Measurements from ENCODE around the gene RASSF3.
"Not testable (repeated sequence)": the region's sequence is repeated elsewhere in the genome, so short reads cannot be mapped to it uniquely, and the experiment has no call there.

The RASSF3 gene

DNA sequence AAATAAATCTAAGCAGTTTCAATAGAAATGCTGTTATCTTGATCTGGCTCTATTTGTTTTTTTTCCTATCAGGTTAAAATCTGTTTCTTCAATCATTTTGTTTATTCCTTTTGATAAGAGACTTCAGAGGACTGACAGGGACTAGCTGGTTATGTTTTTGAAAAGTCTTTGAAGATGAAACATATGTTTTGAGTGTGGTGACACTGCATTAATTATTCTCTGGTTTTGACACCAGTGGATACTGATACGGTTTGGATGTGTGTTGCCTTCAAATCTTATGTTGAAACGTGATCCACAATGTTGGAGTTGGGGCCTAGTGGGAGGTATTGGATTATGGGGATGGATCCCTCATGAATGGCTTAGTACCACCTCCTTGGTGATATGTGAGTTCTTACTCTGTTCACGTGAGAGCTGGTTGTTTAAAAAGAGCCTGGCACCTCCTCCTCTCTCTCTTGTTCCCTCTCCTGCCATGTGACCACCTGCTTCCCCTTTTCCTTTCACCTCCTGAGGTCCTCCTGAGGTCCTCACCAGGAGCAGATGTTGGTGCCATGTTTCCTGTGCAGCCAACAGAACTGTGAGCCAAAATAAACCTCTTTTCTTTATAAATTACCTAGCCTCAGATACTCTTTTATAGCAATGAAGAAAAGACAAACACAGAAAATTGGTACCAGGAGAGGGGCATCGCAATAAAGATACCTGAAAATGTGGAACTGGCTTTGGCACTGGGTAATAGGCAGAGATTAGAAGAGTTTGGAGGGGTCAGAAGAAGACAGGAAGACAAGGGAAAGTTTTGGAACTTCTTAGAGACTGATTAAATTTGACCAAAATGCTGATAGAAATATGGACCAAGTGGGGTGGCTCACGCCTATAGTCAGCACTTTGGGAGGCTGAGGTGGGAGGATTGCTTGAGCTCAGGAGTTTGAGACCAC, 23.0 kb downstream of the RASSF3 start:
- no peak for DNase-seq (ENCODE audit: low read depth)

DNA sequence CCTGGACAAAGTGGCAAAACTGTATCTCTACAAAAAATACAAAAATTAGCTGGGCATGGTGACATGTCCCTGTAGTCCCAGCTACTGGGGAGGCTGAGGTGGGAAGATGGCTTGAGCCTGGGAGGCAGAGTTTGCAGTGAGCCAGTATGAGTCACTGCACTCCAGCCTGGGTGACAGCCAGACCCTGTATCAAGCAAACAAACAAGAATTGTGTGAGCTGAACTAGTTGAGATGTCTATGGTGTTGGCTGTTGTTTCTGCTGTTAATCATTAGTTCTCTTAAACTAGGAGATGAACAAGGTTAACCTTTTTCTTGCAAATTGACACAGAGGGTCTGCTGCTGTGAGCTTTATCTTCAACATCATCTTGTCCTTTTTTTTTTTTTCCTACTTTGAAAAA, 23.6 kb downstream of the RASSF3 start:
- DNase-seq (ENCODE audit: low read depth) = no peak

DNA sequence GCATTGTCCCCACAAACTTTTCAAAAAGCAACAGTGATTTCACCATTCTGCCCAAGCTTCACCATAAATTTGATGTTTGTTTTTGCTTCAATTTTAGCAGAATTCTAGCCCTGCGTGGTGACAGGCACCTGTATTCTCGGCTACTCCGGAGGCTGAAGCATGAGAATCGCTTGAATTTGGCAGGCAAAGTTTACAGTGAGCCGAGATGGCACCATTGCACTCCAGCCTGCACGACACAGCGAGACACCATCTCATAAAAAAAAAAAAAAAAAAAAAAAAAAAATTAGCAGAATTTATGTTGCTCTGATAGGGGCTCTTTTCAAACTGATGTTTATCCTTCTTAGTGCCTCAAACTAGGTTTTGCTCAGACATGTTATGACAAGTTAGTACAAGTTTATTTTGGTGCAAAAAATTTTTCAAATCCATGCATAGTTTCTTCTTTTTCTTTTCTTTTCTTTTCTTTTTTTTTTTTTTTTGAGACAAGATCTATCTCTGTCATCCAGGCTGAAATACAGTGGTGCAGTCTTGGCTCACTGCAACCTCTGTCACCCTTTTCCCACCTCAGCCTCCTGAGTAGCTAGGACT, 24.3 kb downstream of the RASSF3 start:
- no peak for DNase-seq (ENCODE audit: low read depth)

DNA sequence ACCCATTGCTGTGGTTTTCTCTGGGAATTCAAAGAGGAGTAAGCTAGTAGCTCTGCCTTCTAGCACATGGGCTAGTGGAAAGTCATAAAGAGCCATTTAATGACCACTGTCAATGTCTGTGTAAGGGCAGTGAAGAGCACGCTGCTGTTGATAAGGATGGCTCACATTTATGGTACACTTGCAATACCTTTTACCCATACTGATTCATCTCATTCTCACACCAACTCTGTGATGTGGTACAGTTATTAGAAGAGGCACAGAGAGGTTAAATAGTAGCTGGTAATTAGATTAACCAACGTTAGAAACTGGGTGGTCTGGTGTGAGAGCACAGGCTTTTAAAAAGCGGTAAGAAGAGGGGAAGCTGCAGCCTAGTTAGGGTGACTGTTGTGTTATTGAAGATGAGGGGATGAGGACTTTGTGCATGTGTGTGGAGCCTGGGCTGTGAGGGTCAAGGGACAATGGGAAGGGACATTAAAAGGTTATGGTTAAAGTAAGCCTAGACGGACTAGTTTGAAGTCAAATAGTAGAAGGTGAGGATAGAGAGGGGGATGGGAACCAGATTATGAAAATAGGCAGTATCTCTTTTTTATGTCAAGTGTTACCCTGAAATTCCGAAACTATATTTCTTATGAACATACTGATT, 25.2 kb downstream of the RASSF3 start:
- DNase-seq (ENCODE audit: low read depth) = no peak

DNA sequence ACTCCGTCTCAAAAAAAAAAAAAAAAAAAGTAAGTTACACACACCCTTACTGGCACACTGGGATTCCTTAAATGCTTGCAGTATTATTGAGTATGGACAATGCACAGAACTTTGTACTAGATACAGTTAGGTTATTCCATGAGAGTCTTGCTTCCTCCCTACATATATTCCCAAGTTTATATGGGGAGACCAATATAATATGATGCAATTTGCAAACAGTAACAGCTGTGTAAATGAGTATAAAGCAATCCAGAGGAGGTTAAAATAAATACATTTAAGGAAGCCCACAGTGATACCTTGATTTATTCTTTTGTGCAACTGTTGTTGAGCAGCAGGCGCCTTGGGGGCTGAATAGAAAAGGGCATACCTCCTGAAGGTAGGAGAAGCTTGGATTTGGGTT, 26.6 kb downstream of the RASSF3 start:
- no peak for DNase-seq (ENCODE audit: low read depth)

DNA sequence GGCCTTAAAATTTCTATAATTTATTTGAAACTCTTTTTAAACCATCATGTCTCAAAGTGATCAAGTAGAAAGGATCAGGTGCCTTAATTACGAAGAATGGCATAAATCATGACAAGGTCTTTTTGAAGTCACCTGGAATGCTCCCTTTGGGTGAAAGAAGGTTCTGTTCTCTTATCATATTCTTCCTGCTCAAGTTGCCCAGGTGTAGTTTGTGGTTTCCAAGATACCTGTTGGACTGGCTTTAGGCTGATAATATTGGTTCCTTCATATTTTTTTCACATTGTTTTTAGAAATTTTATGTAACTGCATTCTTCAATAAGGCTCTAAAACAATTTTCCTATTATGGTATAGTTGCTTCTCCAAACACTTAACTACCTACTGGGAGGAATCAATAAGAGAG, 29.2 kb downstream of the RASSF3 start:
- no peak for DNase-seq (ENCODE audit: low read depth)

DNA sequence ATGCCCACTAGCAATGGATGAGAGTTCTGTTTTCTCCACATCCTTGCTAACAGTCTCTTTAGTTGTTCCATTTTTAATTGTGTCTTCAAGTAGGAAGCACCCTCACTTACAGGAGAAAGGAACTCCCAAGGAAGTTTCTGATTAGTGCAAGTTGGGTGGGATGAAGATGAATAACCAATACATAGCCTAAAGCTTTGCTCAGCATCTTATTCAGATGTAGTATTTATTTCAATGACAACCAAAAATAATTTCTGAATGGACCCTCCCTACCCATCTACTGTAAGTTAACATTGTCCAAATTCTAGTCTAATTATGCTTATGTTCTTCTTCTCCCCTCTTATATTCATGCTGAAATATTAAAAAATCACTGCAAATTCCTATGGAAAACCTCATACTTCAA, 36.0 kb downstream of the RASSF3 start:
- no peak for DNase-seq (ENCODE audit: low read depth)

DNA sequence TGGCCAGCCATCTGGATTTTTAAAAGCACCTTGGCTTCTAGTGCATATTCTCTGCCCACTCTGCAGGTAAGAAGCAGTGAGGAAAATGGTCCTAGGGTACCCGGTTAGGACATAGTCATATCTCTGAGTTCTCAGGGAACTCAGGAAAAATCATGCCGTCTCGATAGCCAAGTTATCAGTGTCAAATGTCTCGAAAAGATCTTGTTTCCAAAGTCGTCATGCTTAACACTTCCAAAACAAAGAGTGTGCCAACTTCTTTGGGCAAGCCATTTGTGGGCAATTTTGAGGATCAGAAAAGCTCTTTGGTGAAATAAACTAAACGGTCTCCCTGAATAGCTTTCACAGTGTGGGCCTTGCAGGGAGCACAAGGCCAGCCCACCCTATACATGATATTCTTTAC, 39.2 kb downstream of the RASSF3 start:
- no peak for DNase-seq (ENCODE audit: low read depth)

DNA sequence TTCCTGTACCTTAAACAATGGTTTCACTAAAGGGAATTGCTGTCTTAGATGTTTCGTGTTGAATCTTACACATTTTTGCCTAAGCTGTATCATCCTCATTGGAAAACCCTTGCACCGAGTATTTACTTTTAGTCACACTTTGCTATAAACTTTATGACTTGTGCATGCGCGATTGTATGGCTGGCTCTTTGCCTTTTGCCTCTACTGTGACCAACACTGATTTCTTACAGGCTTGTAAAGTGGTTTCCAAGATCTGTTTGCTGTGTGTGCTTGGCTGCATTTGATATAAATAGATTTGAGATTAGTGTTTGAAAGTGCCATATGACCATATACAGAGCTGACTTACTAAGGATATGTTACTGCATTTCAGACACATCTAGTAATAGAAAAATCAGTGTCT, 40.5 kb downstream of the RASSF3 start:
- DNase-seq (ENCODE audit: low read depth) = no peak

DNA sequence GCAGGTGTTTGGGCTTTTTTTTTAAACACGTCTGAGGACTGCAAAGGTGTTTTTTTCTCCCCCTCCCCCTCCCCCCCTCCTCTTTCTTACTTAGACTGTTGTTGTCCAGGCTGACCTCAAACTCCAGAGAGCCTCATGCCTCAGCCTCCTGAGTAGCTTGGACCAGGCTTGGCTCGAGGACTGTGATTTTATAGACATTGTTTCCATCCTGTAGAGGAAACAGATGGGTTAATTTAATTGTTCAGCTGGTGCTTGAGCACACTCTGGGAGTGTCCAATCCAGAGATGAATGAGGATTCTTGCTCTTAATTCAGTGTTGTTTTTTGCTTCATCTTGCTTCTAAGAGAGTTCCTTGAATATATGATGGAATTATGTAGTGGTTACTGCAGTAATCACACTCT, 42.1 kb downstream of the RASSF3 start:
- DNase-seq (ENCODE audit: low read depth) = no peak

DNA sequence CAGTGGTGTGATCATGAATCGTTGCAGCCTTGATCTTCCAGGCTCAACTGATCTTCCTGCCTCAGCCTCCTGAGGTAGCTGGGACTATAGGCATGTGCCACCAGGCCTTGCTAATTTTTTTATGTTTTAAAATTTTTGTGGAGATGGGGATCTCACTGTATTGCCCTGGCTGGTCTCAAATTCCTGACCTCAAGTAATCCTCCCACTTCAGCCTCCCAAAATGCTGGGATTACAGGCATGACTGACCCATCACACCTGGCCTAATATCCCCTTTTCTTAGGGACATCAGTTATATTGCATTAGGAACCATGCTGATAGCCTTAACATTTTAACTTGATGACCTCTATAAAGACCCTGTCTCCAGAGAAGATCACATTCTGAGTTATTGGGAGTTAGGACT, 42.8 kb downstream of the RASSF3 start:
- DNase-seq (ENCODE audit: low read depth) = no peak

DNA sequence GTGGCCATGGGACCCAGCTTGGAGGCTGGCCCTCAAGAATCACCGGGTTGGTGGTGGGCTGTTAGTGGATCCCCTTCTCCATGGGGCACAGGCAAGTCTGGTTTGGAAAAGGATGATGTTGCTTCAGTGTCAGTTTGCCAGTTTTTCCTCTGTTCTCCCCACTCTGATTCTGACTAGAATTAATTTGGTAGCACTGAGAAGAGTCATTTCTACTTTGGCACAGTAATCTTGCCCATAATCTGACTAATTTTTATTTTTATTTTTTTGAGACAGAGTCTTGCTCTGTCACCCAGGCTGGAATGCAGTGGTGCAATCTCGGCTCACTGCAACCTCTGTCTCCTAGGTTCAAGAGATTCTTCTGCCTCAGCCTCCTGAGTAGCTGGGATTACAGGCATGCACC, 43.6 kb downstream of the RASSF3 start:
- not testable (repeated sequence) for DNase-seq (ENCODE audit: low read depth)

DNA sequence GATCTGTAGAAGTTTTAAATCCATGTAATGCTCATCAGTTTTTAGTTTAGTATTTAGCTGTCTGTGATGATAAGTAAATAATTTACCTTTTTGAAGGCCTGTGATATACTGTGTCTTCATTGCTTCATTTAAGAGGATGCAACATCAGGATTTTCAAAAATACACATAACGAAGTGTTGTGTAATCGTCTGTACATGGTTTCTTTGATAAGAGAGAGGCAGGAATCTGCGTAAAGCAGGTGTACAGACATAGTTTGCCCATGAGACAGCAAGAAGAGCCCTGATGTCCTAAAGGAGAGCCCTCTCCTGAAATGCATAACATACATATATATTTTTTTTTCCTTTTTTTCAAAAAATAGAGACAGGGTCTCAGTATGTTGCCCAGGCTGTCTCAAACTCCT, 44.8 kb downstream of the RASSF3 start:
- no peak for DNase-seq (ENCODE audit: low read depth)

DNA sequence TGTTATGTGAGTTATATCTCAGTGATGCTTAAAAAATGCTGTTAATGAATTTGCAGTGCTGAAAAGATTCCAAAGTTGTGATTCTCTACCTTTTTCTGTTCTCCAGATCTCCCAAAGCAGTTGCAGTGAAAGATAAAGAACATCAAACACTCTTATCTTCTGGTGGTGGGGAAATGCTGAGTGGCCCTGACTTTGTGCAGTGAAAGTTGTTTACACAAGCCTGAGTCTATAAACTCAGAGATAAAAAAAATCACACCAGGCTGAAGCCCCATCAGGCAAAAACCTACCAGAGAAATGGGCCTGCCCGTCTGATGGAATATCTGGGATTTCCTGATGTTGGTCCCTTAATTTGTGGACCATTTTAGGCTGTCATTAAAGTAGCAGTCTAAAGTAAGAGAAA, 46.1 kb downstream of the RASSF3 start:
- no peak for DNase-seq (ENCODE audit: low read depth)

DNA sequence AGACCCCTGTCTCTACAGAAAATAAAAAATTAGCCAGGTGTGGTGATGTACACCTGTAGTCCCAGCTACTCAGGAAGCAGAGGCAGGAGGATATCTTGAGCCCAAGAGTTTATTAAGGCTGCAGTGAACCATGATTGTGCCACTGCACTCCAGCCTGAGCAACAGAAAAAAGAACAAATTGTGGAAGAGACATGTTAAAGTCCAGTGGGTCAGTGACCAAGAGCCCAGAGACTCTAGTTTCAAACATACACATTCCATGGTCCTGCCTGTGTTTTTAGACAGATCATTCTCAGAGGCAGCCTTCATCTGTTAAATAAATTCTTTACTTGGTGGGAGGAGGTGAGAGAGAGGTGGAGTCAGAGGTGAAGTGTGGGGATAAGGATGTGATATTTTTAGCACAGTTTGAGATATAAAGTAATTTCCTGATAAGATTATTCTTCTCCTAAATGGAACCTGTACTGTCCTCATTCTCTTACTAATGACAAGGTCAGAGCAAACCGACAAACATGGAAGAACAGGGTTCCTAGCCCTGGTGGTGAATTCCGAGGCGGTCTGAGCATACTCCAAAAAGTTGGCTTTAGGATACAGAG, 48.7 kb downstream of the RASSF3 start:
- DNase-seq (ENCODE audit: low read depth) = no peak

DNA sequence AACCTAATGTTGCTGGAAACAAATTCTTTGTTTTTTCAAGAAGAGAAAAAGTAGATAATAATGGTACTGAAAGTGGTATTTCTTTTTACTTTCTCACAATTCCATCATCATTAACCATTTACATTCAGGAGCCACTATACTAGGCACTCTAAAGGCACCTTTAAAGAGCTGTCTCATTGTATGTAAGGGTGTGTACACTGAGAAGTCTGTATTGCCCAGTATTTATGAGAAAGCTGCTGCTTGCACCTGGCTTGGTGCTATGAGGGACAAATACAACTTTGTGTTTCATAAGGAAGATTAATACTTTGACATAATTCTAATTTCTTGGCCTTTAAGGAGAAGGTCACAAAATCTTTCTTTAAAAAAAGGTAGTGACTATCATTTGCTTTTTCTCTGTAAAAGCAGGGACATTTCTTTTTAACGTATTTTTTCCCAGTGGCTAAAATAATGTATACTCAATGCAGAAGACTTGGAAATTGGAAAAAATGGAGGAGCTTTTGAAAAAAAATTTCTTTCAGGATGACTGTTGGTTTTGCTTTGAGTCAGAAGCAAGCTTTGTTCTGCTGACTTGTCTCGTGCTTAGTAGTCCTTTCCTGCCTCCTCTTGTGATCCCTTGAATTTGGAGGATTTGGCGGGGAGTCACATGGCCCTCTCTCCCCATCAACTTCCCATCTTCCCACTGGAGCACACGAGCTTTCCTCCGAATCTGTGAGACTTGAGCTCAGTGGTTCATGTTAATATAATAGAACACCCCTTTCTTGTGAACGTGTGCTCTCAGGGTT, 50.1 kb downstream of the RASSF3 start:
- DNase-seq (ENCODE audit: low read depth) = no peak

DNA sequence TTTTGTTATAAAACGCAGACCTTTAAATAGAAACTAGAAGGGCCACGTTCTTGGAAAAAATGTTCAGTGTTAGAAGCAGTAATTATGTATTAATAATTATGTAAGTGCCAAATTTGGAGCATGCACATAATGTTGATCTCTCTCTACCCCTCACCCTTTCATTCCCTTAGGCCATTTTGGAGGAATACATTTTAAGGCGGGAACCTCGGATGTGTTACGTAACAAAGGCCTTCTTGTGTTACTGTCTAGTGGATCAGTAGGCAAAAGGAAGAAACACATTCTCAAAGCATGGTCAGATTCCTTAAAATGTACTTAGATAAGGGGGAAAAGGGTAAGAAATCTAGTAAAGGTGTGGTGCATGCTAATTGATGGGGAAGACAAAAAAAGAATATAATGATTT, 52.7 kb downstream of the RASSF3 start:
- DNase-seq (ENCODE audit: low read depth) = no peak

DNA sequence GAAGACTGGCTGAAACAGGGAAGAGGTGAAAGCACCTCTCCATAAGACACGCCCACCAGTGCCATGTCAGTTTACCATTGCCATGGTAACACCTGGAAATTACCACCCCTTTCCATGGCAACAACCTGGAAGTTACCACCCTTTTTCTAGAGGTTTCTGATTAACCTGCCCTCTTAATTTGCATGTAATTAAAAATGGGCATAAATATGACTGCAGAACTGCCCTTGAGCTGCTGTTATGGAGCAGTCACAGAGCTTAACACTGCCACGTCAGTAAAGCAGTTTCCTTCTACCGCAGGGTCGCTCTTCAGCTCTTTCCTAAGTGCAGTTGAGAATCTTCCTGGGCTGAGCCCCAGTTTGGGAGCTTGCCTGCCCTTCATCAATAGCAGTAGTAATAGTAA, 55.2 kb downstream of the RASSF3 start:
- no peak for DNase-seq (ENCODE audit: low read depth)

DNA sequence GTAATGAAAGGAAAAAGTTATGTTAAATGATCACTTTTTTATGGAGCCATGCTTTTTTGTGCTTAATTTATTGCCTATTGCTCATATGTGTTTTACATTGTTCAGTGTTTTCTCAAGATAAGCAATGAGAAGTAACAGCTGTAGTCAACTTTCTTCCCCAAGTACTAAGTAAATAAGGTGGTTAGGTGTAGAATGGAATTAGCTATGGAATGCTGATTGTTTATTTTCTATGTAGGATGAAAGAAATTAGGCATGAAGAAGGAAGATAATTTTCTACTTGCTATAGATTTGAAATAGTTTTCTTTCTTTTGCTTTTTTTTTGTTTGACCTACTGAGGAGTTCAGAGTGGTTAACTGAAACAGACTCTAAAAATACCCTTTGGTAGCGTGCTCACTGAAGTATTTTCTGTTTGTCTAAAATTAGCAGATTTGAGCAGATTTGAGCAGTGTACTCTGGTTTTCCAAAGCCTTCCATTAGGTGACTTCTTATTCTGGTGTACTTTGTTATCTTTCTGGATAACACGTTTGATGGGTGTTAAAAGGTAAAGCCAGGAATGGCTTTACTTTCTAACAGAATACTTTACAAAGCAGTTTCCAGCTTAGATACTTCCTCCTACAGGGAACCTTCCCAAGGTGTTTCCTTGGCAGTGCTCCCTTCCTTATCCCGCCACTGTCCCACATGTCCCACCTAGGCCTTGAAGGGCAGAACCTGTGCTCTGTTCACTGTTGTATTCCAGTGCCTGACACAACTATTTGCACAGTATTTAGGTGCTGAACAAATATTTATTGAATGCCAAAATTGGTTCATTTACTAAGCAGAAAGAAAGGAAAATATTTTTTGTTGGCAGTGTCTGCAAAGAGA, 56.0 kb downstream of the RASSF3 start:
- DNase-seq (ENCODE audit: low read depth) = no peak

DNA sequence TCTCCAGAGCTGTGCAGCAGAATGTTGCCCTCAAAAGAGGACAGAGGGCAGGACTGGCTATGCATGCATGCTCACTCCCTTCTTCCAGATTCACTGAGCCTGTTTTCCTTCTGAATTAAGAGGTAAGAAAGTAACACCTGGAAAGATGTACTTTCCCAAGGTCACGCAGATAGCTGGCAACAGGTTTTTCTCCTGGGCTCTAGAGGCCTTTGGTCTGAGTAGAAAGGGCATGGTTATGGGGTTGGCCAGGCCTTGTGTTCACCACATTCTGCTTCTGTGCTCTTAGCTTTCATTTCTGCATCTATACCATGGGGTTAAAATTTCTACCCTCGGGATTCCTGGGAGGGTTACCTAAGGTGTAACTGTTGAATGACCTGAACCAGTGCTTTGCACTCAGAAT, 57.5 kb downstream of the RASSF3 start:
- no peak for DNase-seq (ENCODE audit: low read depth)

DNA sequence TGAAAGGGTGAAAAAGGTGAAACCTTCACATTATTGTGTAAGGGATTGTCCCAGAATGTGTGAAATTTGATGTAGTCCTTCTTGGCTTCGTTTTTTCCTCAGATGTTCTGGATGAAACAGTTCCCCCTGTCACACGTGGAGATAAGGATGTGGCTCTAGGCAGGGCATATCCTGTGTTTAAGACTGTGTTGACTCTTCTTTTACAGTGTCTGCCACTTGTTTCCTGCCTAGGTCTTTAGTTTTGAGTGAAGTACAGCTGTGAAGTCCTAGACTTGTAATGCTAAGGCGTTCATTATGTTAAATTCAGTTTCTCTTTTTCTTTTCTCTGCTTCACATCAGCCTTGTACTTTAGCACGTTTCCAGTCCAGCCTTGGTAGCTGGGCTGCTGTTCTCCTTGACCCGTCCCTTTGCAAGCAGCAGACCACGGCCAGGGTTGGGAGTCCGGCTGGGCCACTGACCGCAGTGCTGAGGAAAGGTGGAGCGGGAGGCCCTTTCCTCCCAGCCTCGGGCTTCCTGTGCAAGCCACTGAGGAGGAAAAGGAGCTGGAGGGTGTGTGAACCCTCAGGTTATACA, 59.1 kb downstream of the RASSF3 start:
- DNase-seq (ENCODE audit: low read depth) = no peak

All from fibroblast of the conjunctiva (primary cell).